ENCODE results near the gene NMNAT2.
"Not testable (repeated sequence)": the region's sequence is repeated elsewhere in the genome, so short reads cannot be mapped to it uniquely, and the experiment has no call there.

The NMNAT2 gene

GRCh38 chr1:183285746-183286145 is 132.4 kb downstream of the NMNAT2 start:
- DNase-seq (ENCODE audit: low read depth in 2 of 2), result no peak

GRCh38 chr1:183285256-183285655 is 132.9 kb downstream of the NMNAT2 start:
- DNase-seq (ENCODE audit: low read depth in 2 of 2), result no peak

- DNase-seq (ENCODE audit: low read depth in 2 of 2), result no peak
Measured at GRCh38 chr1:183284086-183284485, 134.1 kb downstream of the NMNAT2 start.

- DNase-seq (ENCODE audit: low read depth in 2 of 2), result no peak
Measured at GRCh38 chr1:183283286-183283685, 134.9 kb downstream of the NMNAT2 start.

- DNase-seq (ENCODE audit: low read depth in 2 of 2), result no peak
Measured at GRCh38 chr1:183282101-183282855, 135.9 kb downstream of the NMNAT2 start.

GRCh38 chr1:183281553-183282091 is 136.6 kb downstream of the NMNAT2 start:
- DNase-seq (ENCODE audit: low read depth in 2 of 2), result peak; percentile 6 to 33

- no peak for DNase-seq (ENCODE audit: low read depth in 2 of 2)
Measured at GRCh38 chr1:183281039-183281438, 137.1 kb downstream of the NMNAT2 start.

- DNase-seq (ENCODE audit: low read depth in 2 of 2), result no peak
Measured at GRCh38 chr1:183279835-183280234, 138.3 kb downstream of the NMNAT2 start.

- DNase-seq (ENCODE audit: low read depth in 2 of 2), result no peak
Measured at GRCh38 chr1:183278739-183279591, 139.2 kb downstream of the NMNAT2 start.

GRCh38 chr1:183277821-183278738 is 140.1 kb downstream of the NMNAT2 start:
- no peak for DNase-seq (ENCODE audit: low read depth in 2 of 2)

GRCh38 chr1:183276386-183277080 is 141.6 kb downstream of the NMNAT2 start:
- DNase-seq (ENCODE audit: low read depth in 2 of 2), result no peak

GRCh38 chr1:183275322-183275721 is 142.9 kb downstream of the NMNAT2 start:
- no peak for DNase-seq (ENCODE audit: low read depth in 2 of 2)

GRCh38 chr1:183274836-183275235 is 143.3 kb downstream of the NMNAT2 start:
- no peak for DNase-seq (ENCODE audit: low read depth in 2 of 2)

- DNase-seq (ENCODE audit: low read depth in 2 of 2), result not testable (repeated sequence)
Measured at GRCh38 chr1:183273984-183274383, 144.2 kb downstream of the NMNAT2 start.

GRCh38 chr1:183273300-183273699 is 144.9 kb downstream of the NMNAT2 start:
- DNase-seq (ENCODE audit: low read depth in 2 of 2), result no peak

- DNase-seq (ENCODE audit: low read depth in 2 of 2), result no peak
Measured at GRCh38 chr1:183272390-183272848, 145.8 kb downstream of the NMNAT2 start.

- no peak for DNase-seq (ENCODE audit: low read depth in 2 of 2)
Measured at GRCh38 chr1:183270541-183271141, 147.5 kb downstream of the NMNAT2 start.

- no peak for DNase-seq (ENCODE audit: low read depth in 2 of 2)
Measured at GRCh38 chr1:183267646-183268431, 150.3 kb downstream of the NMNAT2 start.

GRCh38 chr1:183263886-183264602 is 154.1 kb downstream of the NMNAT2 start:
- no peak for DNase-seq (ENCODE audit: low read depth in 2 of 2)

All from stimulated activated CD8-positive, alpha-beta memory T cell treated with anti-CD3 and anti-CD28 coated beads, Interleukin-15, amount 100 ng/mL, for 4 hours (primary cell).